WERI-Rb-1 (cell line): ENCODE data around the gene ETV4.

ENCODE experiments used
- DNase-seq: peaks from one replicate; pipeline ENCODE4 v3.0.0-alpha.2; 2020
- H3K27ac ChIP-seq: fragments of 250-450 bp; sonication (Bioruptor Pico); 2 replicates; pipeline ENCODE4 v1.5.1; 2020; ENCODE audit warnings: mild to moderate bottlenecking, moderate library complexity
- H3K27me3 ChIP-seq: fragments of 250-450 bp; sonication (Bioruptor Pico); 2 replicates; pipeline ENCODE4 v1.5.1; 2021; ENCODE audit warnings: mild to moderate bottlenecking, low read depth, moderate library complexity; ENCODE audit not compliant: insufficient read depth, severe bottlenecking
- H3K36me3 ChIP-seq: fragments of 250-450 bp; sonication (Bioruptor Pico); 2 replicates; pipeline ENCODE4 v1.5.1; 2020; ENCODE audit warnings: mild to moderate bottlenecking, moderate library complexity
- H3K4me3 ChIP-seq: 2 replicates; pipeline ENCODE4 v1.5.1; 2011; ENCODE audit warnings: low read depth, mild to moderate bottlenecking, control low read depth, low read length
- H3K9me3 ChIP-seq: fragments of 250-450 bp; sonication (Bioruptor Pico); 2 replicates; pipeline ENCODE4 v1.5.1; 2021; ENCODE audit warnings: mild to moderate bottlenecking, moderate library complexity; ENCODE audit not compliant: severe bottlenecking
- TF ChIP-seq, protein P1 (sequence below): IDR thresholded peaks from 2 replicates; pipeline ENCODE4 v1.5.1; 2011; ENCODE audit warnings: low read depth, mild to moderate bottlenecking, control low read depth, inconsistent platforms, low read length

Gene ETV4

DNA sequence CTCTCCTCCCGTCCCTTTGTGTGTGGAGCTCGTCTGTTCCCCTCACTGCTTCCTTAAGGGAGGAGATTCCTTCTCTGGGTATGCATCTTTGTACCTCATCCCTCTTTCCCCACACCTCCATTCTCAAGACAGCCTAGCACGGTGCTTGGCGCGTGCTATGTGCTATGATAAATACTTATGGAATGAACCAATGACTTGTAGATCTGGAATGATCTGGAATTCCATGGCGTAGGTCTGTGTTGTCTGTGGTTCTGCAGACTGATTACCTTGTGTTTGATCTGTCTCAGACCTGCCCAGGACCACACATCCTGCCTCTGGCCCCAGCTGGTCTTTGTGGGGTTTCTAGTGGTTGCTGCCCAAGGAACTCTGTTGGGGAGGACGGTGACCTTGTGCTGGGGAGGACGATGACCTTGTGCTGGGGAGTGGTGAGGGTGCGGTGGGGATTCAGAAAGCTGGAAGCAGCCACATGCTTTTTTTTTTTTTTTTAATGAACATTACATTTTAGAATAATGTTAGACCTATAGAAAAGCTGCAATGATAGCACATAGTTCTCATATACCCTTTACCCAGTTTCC lies 33.5 kb upstream of the ETV4 start:
- DNase-seq: no peak
- no peaks in the 10 kb centered on the region for H3K9me3 ChIP-seq
- no peak overlapping the region for H3K4me3 ChIP-seq
- no peaks in the 10 kb centered on the region for H3K27me3 ChIP-seq
- no peak overlapping the region for H3K27ac ChIP-seq
- TF ChIP-seq, protein P1, sequence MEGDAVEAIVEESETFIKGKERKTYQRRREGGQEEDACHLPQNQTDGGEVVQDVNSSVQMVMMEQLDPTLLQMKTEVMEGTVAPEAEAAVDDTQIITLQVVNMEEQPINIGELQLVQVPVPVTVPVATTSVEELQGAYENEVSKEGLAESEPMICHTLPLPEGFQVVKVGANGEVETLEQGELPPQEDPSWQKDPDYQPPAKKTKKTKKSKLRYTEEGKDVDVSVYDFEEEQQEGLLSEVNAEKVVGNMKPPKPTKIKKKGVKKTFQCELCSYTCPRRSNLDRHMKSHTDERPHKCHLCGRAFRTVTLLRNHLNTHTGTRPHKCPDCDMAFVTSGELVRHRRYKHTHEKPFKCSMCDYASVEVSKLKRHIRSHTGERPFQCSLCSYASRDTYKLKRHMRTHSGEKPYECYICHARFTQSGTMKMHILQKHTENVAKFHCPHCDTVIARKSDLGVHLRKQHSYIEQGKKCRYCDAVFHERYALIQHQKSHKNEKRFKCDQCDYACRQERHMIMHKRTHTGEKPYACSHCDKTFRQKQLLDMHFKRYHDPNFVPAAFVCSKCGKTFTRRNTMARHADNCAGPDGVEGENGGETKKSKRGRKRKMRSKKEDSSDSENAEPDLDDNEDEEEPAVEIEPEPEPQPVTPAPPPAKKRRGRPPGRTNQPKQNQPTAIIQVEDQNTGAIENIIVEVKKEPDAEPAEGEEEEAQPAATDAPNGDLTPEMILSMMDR: no peak
- H3K36me3 ChIP-seq: no peaks in the 10 kb centered on the region

DNA sequence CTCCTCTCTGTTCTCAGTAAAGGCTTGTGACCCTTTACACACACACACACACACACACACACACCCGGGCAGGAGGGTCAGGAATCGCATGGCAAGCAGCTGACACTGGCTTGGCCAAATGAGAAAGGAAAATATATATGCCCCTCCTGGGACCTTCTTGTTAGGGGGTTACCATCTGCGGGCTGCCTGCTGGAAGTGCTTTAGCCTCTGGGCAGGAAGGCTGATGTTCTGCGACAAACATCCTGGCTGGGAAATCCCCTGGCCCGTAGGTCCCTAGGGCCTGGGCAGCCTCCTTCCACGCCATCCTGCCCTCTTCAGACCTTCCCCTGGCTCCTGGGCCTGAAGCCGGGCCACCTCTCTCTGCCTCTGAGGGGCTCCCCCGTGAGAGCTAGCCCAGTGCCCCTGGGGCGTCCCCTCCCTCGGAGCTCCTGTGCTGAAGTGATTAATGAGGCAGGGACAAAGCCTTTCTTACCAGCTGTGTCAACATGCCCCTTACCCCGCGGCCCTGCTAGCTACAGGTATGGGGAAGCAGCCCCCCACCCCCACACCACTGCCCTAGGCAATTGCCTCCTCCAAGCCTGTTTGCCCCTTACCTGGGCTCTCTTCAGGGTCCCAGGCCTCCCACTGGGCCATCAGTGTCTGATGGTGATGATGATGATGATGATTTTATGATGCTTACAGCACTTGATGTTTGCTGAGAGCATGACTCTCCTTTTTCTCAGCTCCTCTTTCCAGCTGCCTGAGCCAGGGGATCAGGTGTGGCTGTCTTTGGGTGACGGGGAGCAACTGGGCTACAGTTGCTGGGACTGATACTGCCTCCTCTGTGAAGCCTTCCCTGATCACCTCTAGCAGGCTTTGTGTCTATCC lies 32.8 kb upstream of the ETV4 start:
- peak; percentile 55 for DNase-seq

DNA sequence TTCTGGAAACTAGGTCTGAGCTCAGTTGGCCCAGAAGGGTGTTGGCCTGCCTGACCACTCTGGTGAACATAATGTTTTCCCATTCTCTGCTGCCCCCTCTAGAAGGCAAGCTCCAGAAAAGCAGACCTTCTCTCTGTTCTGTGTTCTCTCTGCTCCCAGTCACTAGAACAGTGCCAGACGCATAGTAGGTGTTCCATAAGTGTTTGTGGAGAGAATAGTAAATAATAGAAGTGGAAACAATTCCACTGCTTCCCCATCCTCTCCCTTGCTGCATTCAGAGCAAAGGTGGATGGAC lies 32.2 kb upstream of the ETV4 start:
- no peaks in the 10 kb centered on the region for H3K27me3 ChIP-seq
- H3K9me3 ChIP-seq: no peaks in the 10 kb centered on the region
- peak overlapping the region; percentile 49 for H3K27ac ChIP-seq
- H3K4me3 ChIP-seq: no peak overlapping the region
- no peak for DNase-seq
- no peaks in the 10 kb centered on the region for H3K36me3 ChIP-seq
- TF ChIP-seq, protein P1: no peak

More for the DNA sequence above, 32.8 kb upstream of the ETV4 start:
- TF ChIP-seq, protein P1: no peak
- Histone ChIP-seq H3K36me3 (no peaks in the 10 kb centered on the region), H3K27me3 (no peaks in the 10 kb centered on the region), H3K9me3 (no peaks in the 10 kb centered on the region), H3K4me3 (no peak overlapping the region), H3K27ac (peak overlapping the region; percentile 49)

DNA sequence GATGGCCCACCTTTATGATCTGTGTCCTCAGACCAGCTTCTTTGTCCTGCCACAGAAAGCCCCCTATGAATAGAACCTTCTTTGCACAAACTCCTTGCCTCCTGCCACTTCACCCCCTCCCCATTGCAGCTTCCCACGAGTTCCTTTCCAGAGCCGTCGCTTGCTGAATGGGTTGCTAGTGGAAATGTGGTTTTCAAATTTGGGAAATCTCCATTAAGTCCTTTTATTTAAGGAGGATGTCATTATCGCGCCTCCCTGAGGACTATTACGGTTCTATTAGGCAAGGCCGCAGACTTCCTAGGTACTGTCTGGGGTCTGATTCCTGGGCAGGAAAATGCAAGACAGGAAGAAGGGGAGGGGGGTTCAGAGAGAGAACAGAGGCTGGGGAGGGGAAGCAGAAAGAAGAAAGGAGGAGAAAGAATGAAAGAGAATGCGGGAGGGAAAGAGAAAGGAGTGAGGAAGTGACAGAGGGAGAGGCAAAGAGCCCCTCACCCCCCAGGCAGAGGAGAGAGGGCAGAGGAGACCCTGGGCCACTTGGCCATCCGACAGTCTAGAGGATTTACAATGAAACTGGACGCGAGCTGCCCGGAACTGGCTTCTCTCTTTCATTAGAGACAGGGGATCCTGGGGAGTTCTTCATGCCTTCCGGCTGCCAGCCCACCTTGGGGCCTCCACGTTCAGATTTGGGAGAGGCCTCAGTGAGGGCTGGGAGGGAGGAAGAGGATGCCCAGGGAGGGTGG lies 31.7 kb upstream of the ETV4 start:
- TF ChIP-seq, protein P1: no peak
- Histone ChIP-seq H3K27ac (peak overlapping the region; percentile 49), H3K4me3 (no peak overlapping the region), H3K36me3 (no peaks in the 10 kb centered on the region), H3K27me3 (no peaks in the 10 kb centered on the region), H3K9me3 (no peaks in the 10 kb centered on the region)
- no peak for DNase-seq

DNA sequence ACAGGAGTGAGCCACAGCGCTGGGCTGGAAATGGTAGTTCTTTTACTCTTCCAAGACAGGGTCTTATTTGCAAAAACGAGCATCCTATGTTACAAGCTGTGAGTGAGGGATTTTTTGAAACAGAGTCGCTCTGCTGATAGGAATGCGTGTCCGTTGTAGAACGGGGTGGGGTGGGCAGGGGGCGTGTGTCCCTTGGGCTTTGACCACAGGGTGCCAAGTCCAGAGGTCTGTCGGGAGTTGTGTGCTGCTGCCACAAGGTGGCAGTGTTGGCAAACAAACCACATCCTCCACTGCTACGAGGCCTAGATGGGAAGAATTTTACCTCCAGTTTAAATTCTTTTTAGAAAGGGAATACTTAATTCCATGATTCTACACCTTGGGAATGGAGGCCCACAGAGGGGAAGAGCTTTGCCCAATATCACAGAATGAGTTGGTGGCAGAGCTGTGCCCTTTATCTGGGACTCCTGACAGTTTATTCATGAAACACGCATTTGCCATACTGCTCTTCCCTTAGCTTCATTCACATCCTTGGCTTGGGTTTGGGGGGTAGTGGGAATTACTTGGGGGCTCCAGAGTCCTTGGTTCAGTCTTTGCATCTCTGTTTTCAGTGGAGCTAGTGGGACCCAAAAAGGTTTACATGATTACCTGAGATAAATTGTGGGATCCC lies 30.6 kb upstream of the ETV4 start:
- TF ChIP-seq, protein P1: peak; percentile 93
- Histone ChIP-seq H3K36me3 (no peaks in the 10 kb centered on the region), H3K9me3 (no peaks in the 10 kb centered on the region), H3K4me3 (no peak overlapping the region), H3K27me3 (no peaks in the 10 kb centered on the region), H3K27ac (peak overlapping the region; percentile 41)
- DNase-seq: peak; percentile 88
